HEK293T (cell line): ENCODE data around the gene TMEM151B.

Source experiments
- CTCF ChIA-PET: fragments of 350-600 bp; formaldehyde crosslinking; extraction: SDS; loops from one replicate; lab custom pipeline; 2021; ENCODE audit warnings: antibody characterized with exemption, inconsistent platforms; lab: Yijun Ruan, JAX
- POLR2A ChIA-PET: fragments of 350-600 bp; formaldehyde crosslinking; extraction: SDS; loops from one replicate; lab custom pipeline; 2020; ENCODE audit warnings: antibody characterized with exemption, inconsistent platforms; lab: Yijun Ruan, JAX
- DNase-seq: peaks from one replicate; pipeline ENCODE4 v3.0.0; 2012; ENCODE audit warnings: mixed read lengths; ENCODE audit errors: extremely low spot score
- ARNT ChIP-seq: fragments of 450-650 bp; IDR thresholded peaks from 2 replicates; pipeline ENCODE4 v1.6.1; 2017; ENCODE audit warnings: mild to moderate bottlenecking
- BHLHE40 ChIP-seq: fragments of 450-650 bp; IDR thresholded peaks from 2 replicates; pipeline ENCODE4 v1.6.1; 2016; ENCODE audit warnings: mild to moderate bottlenecking, moderate library complexity, borderline replicate concordance
- CTBP1 ChIP-seq: fragments of 450-650 bp; IDR thresholded peaks from 2 replicates; pipeline ENCODE4 v1.6.1; 2016; ENCODE audit warnings: borderline replicate concordance
- ELF4 ChIP-seq: fragments of 450-650 bp; IDR thresholded peaks from 2 replicates; pipeline ENCODE4 v1.6.1; 2017; ENCODE audit warnings: antibody characterized with exemption
- FOXA1 ChIP-seq: fragments of 450-650 bp; IDR thresholded peaks from 2 replicates; pipeline ENCODE4 v1.6.1; 2016; ENCODE audit warnings: mild to moderate bottlenecking
- FOXK2 ChIP-seq: fragments of 450-650 bp; IDR thresholded peaks from 2 replicates; pipeline ENCODE4 v1.6.1; 2016; ENCODE audit warnings: mild to moderate bottlenecking
- FOXM1 ChIP-seq: fragments of 450-650 bp; IDR thresholded peaks from 2 replicates; pipeline ENCODE4 v1.6.1; 2017; ENCODE audit warnings: mild to moderate bottlenecking, borderline replicate concordance
- HDGF ChIP-seq: fragments of 450-650 bp; IDR thresholded peaks from 2 replicates; pipeline ENCODE4 v1.6.1; 2017; ENCODE audit warnings: antibody characterized with exemption, borderline replicate concordance
- L3MBTL2 ChIP-seq: fragments of 450-650 bp; conservative IDR thresholded peaks from 2 replicates; pipeline ENCODE4 v1.6.1; 2016; ENCODE audit warnings: mild to moderate bottlenecking
- LEF1 ChIP-seq: fragments of 450-650 bp; IDR thresholded peaks from 2 replicates; pipeline ENCODE4 v1.6.1; 2017; ENCODE audit warnings: mild to moderate bottlenecking, borderline replicate concordance
- NFRKB ChIP-seq: fragments of 450-650 bp; IDR thresholded peaks from 2 replicates; pipeline ENCODE4 v1.6.1; 2016; ENCODE audit warnings: mild to moderate bottlenecking, moderate library complexity
- SP1 ChIP-seq: fragments of 450-650 bp; IDR thresholded peaks from 2 replicates; pipeline ENCODE4 v1.6.1; 2017
- SUZ12 ChIP-seq: fragments of 450-650 bp; IDR thresholded peaks from 2 replicates; pipeline ENCODE4 v1.6.1; 2016; ENCODE audit warnings: mild to moderate bottlenecking
- TARDBP ChIP-seq: fragments of 450-650 bp; IDR thresholded peaks from 2 replicates; pipeline ENCODE4 v1.6.1; 2016
- ZNF384 ChIP-seq: fragments of 450-650 bp; IDR thresholded peaks from 2 replicates; pipeline ENCODE4 v1.6.1; 2016
- TF ChIP-seq, protein P1 (sequence below): fragments of 450-650 bp; IDR thresholded peaks from 2 replicates; pipeline ENCODE4 v1.6.1; 2016

Gene TMEM151B

DNA sequence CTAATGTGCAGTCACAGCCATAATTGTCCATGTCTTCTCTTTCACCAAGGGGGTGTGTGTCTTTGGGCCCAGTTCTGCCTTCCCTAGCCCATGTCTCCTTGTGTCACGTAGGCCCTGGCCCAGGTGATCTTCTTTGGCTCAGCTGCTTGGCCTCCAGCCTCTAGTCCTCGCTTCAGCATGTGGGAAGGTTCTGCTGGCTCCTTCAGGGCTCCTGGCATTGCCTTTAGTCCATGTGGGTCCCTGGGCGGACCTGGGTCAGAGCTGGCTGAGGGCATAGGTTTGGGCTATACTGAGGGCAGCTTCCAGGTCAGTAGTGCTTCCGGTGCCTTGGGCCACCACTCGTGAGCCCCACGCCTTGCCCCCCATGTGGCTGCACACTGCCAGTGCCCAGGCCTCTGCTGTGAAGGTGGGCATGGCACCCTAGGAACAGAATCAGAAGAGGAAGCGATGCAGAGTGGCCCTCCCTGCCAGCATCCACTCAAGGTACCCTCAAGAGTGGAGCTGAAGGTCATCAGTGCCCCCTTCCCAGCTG is 30.1 kb downstream of the TMEM151B start:
- TF ChIP-seq SP1 = no peak
- TF ChIP-seq HDGF = no peak
- no peak for TF ChIP-seq NFRKB
- TF ChIP-seq, protein P1, sequence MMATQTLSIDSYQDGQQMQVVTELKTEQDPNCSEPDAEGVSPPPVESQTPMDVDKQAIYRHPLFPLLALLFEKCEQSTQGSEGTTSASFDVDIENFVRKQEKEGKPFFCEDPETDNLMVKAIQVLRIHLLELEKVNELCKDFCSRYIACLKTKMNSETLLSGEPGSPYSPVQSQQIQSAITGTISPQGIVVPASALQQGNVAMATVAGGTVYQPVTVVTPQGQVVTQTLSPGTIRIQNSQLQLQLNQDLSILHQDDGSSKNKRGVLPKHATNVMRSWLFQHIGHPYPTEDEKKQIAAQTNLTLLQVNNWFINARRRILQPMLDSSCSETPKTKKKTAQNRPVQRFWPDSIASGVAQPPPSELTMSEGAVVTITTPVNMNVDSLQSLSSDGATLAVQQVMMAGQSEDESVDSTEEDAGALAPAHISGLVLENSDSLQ = no peak
- no peak for TF ChIP-seq ELF4
- no peak for TF ChIP-seq LEF1
- TF ChIP-seq SUZ12 = no peak
- TF ChIP-seq TARDBP = no peak
- TF ChIP-seq FOXA1 = no peak
- no peak for TF ChIP-seq L3MBTL2
- no peak for TF ChIP-seq FOXM1
- TF ChIP-seq BHLHE40 = no peak
- TF ChIP-seq ZNF384 = no peak
- TF ChIP-seq ARNT = no peak
- no peak for TF ChIP-seq CTBP1
- CTCF ChIA-PET = no interaction called here
- no peak for DNase-seq
- POLR2A ChIA-PET = interaction anchor here (1.3 to 1.6 kb wide), 3 partner anchors 8 to 53 kb away, joined by 3 to 4 read pairs (median 4); partner anchors contain the start of gene HSP90AB1

DNA sequence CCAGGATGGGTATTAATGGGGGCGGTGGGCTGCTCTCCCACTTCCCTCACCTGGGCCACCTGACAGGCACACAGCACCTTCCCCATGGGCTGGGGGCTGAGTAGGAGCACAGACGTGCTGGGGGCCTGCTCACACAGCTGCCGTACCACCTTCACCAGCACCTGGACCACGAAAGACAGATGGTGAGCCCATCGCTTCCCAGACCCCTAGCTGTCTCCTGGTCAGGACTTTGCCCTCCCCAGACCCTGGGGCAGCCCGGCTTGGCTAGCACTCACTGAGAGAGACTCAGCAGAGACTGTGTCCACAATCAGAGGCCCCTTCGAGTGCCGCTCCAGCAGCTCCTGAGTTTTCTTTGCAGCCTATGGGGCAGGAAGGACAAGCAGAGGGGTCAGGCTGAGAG is 30.9 kb downstream of the TMEM151B start:
- no peak for TF ChIP-seq CTBP1
- no peak for TF ChIP-seq L3MBTL2
- no peak for TF ChIP-seq BHLHE40
- TF ChIP-seq HDGF = no peak
- TF ChIP-seq FOXA1 = no peak
- TF ChIP-seq ZNF384 = no peak
- TF ChIP-seq ELF4 = no peak
- TF ChIP-seq, protein P1 = no peak
- TF ChIP-seq TARDBP = no peak
- no peak for TF ChIP-seq FOXK2
- ChIA-PET POLR2A (interaction anchor here (0.9 to 1.6 kb wide), 4 partner anchors 8 to 54 kb away, joined by 3 to 4 read pairs (median 4); partner anchors contain the start of gene HSP90AB1), CTCF (no interaction called here)
- no peak for DNase-seq

DNA sequence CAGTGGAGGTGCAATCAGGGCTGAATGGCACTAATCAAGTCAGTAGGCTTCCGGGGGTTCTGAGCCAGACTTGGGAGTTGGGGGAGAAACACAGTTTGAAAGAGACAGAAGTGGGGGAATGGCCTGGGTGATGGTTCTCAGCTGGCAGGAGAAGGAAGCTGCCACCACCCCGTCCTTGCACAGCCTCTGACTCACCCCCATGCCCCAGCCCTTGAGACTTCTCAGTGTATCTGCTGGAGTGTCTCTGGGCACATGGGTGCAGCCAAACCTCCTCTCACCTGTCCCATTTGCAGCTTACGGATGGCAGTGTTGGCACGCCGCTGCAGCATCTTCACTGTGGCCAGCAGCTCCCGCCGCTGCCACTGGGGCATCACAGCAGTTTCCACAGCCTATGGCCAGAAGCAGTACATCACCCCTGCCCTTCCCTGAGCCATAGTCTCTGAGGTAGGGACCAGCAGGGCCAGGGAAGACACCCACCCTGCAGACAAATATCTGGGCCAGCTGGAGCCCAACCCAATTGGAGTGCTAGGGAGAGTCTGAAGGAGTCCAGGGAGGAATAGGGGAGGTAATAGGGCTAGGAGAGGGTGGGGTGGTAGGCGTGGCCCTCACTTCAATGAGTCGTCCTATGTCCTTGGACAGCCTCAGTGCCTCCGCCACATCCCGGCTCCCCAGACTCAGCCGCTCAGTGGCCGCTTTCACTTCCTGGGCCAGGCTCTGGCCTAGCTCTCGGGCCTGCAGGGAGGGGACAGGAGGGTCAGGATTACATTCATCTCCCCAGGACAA is 31.7 kb downstream of the TMEM151B start:
- CTCF ChIA-PET = interaction anchor here (0.8 kb wide), 1 partner anchor 31 kb away, joined by 3 read pairs; no protein-coding TSS in a partner anchor
- TF ChIP-seq HDGF (no peak), SUZ12 (no peak), BHLHE40 (no peak), LEF1 (no peak), SP1 (no peak)
- POLR2A ChIA-PET = interaction anchor here (0.9 to 3.1 kb wide), 3 partner anchors 11 to 55 kb away, joined by 3 to 12 read pairs (median 4); partner anchors contain the start of genes AARS2 and HSP90AB1
- DNase-seq = no peak

DNA sequence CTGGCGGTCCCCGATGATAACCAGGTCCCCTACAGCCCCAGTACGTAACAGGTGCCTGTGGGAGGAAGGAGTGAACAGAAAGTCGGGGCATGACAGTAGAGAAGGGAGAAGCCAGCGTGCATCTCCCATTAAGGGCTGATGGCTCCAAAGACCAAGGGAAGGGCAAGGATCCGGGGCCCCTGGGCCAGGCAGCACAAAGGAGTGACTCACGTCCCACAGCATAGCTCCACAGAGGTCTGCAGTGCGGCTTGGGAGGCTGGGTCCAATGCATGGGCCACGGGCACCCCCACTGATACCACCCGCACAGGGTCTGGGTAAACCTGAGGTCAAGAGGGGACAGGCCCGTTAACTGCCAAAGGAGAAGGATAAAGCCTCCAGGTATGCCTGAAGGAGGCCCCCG is 32.6 kb downstream of the TMEM151B start:
- CTCF ChIA-PET = no interaction called here
- POLR2A ChIA-PET = interaction anchor here (3.1 kb wide), 1 partner anchor 10 kb away, joined by 12 read pairs; the partner anchor contains the start of gene AARS2
- DNase-seq = no peak
- TF ChIP-seq SP1 (no peak), SUZ12 (no peak), TARDBP (no peak), ELF4 (no peak), BHLHE40 (no peak), ZNF384 (no peak), NFRKB (no peak), FOXA1 (no peak), HDGF (no peak), FOXK2 (no peak), ARNT (no peak), L3MBTL2 (no peak), LEF1 (no peak), CTBP1 (no peak)
- TF ChIP-seq, protein P1 = no peak

DNA sequence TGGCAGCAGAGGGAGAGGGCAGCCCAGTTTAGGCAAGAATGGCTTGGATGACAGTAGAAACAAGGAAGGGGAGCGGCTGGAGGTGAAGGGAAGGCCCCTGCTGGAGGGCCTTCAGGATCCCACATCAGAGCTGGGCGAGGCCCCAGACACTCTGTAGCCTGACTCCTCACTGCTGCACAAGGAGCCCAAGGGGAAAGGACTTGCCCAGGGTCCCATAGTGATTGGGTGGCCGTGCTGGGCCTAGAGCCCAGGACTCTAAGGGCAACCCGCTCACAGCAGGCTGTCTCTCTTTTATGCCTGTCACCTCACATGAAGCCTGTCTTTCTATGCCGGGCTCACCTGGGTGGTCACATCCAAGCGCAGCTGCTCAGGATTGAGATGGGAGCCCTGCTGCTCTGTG is 33.6 kb downstream of the TMEM151B start:
- ChIA-PET CTCF (interaction anchor here (1.9 kb wide), 1 partner anchor 9 kb away, joined by 9 read pairs; the partner anchor contains the start of gene AARS2), POLR2A (interaction anchor here (3.1 kb wide), 1 partner anchor 9 kb away, joined by 12 read pairs; the partner anchor contains the start of gene AARS2)
- no peak for DNase-seq
- TF ChIP-seq SUZ12 = no peak
- TF ChIP-seq ZNF384 = no peak
- no peak for TF ChIP-seq ARNT
- no peak for TF ChIP-seq FOXK2
- TF ChIP-seq HDGF = no peak
- no peak for TF ChIP-seq FOXM1
- TF ChIP-seq, protein P1 = no peak
- no peak for TF ChIP-seq NFRKB
- no peak for TF ChIP-seq CTBP1
- TF ChIP-seq SP1 = no peak
- no peak for TF ChIP-seq LEF1
- TF ChIP-seq L3MBTL2 = no peak
- TF ChIP-seq FOXA1 = no peak
- TF ChIP-seq BHLHE40 = no peak
- TF ChIP-seq TARDBP = no peak
- no peak for TF ChIP-seq ELF4
